Tibial nerve (tissue), 4 donors: ENCODE measurements around the gene ZNF841. TPM values are rescaled to one million over a fixed set of nuclear protein-coding genes. Genes with fewer than 3 reads are reported as not detected.
"Not testable (repeated sequence)": the region's sequence is repeated elsewhere in the genome, so short reads cannot be mapped to it uniquely, and the experiment has no call there.

ENCODE experiments used
- DNase-seq, 2 donors: peaks; one replicate each; pipeline ENCODE4 v3.0.0-alpha.2; 2019; ENCODE audit warnings: low spot score in 2 of 2
- H3K27ac ChIP-seq, 4 donors: fragments of 200-600 bp; sonication (generic) in 3 of 4; one replicate each; pipeline ENCODE4 v1.5.1; 2017 to 2019; ENCODE audit warnings: mild to moderate bottlenecking in 1 of 4
- H3K27me3 ChIP-seq, 2 donors: fragments of 200-600 bp; sonication (generic) in 1 of 2; one replicate each; pipeline versions ENCODE4 v1.5.1 to v1.6.0; 2017 to 2019
- H3K36me3 ChIP-seq, 3 donors: fragments of 200-600 bp; sonication (generic); one replicate each; pipeline ENCODE4 v1.5.1; 2018 to 2019
- H3K4me1 ChIP-seq, 4 donors: fragments of 200-600 bp; sonication (generic) in 3 of 4; one replicate each; pipeline ENCODE4 v1.5.1; 2017 to 2019
- H3K4me3 ChIP-seq, 4 donors: fragments of 200-600 bp; sonication (generic) in 3 of 4; one replicate each; pipeline ENCODE4 v1.5.1; 2017 to 2019; ENCODE audit warnings: mild to moderate bottlenecking in 1 of 4, moderate library complexity in 1 of 4
- H3K9me3 ChIP-seq, 4 donors: fragments of 200-600 bp; sonication (generic) in 3 of 4; one replicate each; pipeline ENCODE4 v1.5.1; 2017 to 2019
- EP300 ChIP-seq, 2 donors: sonication (generic); formaldehyde crosslinking; IDR thresholded peaks; one replicate each; pipeline ENCODE4 v1.6.1; 2017; ENCODE audit warnings: antibody characterized with exemption in 2 of 2, mild to moderate bottlenecking in 1 of 2
- POLR2A ChIP-seq, 2 donors: fragments of 450-650 bp; IDR thresholded peaks; one replicate each; pipeline ENCODE4 v1.6.1; 2017; ENCODE audit warnings: antibody characterized with exemption in 2 of 2, mild to moderate bottlenecking in 2 of 2, moderate library complexity in 2 of 2
- WGBS, 2 donors: methylation state at CpG; one replicate each; pipeline ENCODE4 v1.1.5; 2018; 5-methylcytosine and 5-hydroxymethylcytosine counted together
- small RNA-seq: library from RNA; depleted of rRNA; stranded (forward); fragments of <200 nt; gene quantifications from one replicate; pipeline ENCODE3, GENCODE V24; 2016
- total RNA-seq, 4 donors: library from RNA; depleted of rRNA; stranded (reverse); fragments of >200 nt; gene quantifications; one replicate each; pipeline ENCODE4 v1.1.0, GENCODE V29; 2016
- TF ChIP-seq, protein P1 (sequence below), 5 experiments: fragments of 200-600 bp in 3 of 5; fragments of 450-650 bp in 2 of 5; sonication (generic) in 3 of 5; IDR thresholded peaks; one replicate each; pipeline ENCODE4 v1.5.1; 2016 to 2019; ENCODE audit warnings: antibody characterized with exemption in 5 of 5, mild to moderate bottlenecking in 3 of 5, moderate library complexity in 2 of 5

Gene ZNF841
- total RNA-seq, 4 donors from 2014 or later: 12.0 to 34.8 (median 25.7) TPM

GRCh38 chr19:52028027-52028779 lies 67.4 kb downstream of the ZNF841 start, which contains the start of gene ZNF614:
ZNF614 (minus strand) TSS chr19:52028379; CDS start chr19:52025745, 2,634 bp downstream.
- Histone ChIP-seq H3K27me3 (no peaks in the 10 kb centered on the region), H3K9me3 (peaks cover 0 to 72% (median 21%) of the 10 kb centered on the region in 4 donors), H3K4me3 (peak within 1 kb of the TSS; percentile 69 to 81 (median 76)), H3K27ac (peak within 1 kb of the TSS; percentile 81 to 97 (median 90)), H3K4me1 (peaks cover 3 to 20% (median 7%) of the 10 kb centered on the region in 4 donors), H3K36me3 (peaks cover 4 to 64% (median 28%) of the 10 kb centered on the region in 3 donors)
- TF ChIP-seq POLR2A (IDR thresholded peaks at IDR 0.05): peak in 1 of 2 donors; percentile 10
- peak; percentile 74 to 80 for TF ChIP-seq EP300 (IDR thresholded peaks at IDR 0.05)
- TF ChIP-seq, protein P1, sequence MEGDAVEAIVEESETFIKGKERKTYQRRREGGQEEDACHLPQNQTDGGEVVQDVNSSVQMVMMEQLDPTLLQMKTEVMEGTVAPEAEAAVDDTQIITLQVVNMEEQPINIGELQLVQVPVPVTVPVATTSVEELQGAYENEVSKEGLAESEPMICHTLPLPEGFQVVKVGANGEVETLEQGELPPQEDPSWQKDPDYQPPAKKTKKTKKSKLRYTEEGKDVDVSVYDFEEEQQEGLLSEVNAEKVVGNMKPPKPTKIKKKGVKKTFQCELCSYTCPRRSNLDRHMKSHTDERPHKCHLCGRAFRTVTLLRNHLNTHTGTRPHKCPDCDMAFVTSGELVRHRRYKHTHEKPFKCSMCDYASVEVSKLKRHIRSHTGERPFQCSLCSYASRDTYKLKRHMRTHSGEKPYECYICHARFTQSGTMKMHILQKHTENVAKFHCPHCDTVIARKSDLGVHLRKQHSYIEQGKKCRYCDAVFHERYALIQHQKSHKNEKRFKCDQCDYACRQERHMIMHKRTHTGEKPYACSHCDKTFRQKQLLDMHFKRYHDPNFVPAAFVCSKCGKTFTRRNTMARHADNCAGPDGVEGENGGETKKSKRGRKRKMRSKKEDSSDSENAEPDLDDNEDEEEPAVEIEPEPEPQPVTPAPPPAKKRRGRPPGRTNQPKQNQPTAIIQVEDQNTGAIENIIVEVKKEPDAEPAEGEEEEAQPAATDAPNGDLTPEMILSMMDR (IDR thresholded peaks at IDR 0.05): peak in 1 of 5 experiments; percentile 5
- WGBS, 2 donors: 0% methylated on average over 17 to 48 of the region's 53 CpGs
- peak; percentile 58 to 73 for DNase-seq

- not testable (repeated sequence) for H3K4me3 ChIP-seq
These were observed 69.1 kb downstream of the ZNF841 start for GRCh38 chr19:52026255-52026990.

DNA sequence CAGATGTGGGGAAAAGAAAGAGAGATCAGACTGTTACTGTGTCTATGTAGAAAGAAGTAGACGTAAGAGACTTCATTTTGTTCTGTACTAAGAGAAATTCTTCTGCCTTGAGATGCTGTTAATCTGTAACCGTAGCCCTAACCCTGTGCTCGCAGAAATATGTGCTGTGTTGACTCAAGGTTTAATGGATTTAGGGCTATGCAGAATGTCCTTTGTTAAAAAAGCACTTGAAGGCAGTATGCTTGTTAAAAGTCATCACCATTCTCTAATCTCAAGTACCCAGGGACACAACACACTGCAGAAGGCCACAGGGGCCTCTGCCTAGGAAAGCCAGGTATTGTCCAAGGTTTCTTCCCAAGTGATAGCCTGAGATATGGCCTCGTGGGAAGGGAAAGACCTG lies 71.1 kb downstream of the ZNF841 start:
- peaks cover 4 to 76% (median 55%) of the 10 kb centered on the region in 3 donors for H3K36me3 ChIP-seq
- peaks cover 0 to 73% (median 26%) of the 10 kb centered on the region in 4 donors for H3K9me3 ChIP-seq
- DNase-seq, H3K27me3 ChIP-seq, H3K4me3 ChIP-seq, H3K27ac ChIP-seq: not testable (repeated sequence)
- peaks cover 3 to 20% (median 7%) of the 10 kb centered on the region in 4 donors for H3K4me1 ChIP-seq
- 90 to 96% methylated on average over 4 of the region's 4 CpGs for WGBS, 2 donors

More at GRCh38 chr19:52026255-52026990, 69.1 kb downstream of the ZNF841 start:
- Histone ChIP-seq H3K36me3 (peaks cover 4 to 67% (median 45%) of the 10 kb centered on the region in 3 donors), H3K4me1 (peaks cover 3 to 20% (median 7%) of the 10 kb centered on the region in 4 donors), H3K9me3 (peaks cover 0 to 72% (median 18%) of the 10 kb centered on the region in 4 donors)
- H3K27ac ChIP-seq, DNase-seq, H3K27me3 ChIP-seq: not testable (repeated sequence)
- 77 to 87% methylated on average over 15 of the region's 15 CpGs for WGBS, 2 donors

DNA sequence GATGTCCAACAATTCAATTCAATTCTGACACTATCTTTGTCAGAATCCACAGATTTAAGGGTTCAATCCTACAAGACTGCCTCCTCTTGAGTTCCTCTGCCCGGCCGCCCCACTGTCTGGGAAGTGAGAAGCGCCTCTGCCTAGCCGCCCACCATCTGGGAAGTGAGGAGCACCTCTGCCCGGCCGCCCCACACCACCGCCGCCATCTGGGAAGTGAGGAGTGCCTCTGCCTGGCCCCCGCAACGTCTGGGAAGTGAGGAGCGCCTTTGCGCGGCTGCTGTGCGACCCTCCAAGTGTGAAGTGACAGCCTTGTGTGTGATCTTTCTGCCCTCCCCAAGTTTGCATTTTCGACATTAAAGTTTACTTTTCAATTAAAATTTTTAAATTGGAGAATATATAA lies 73.4 kb downstream of the ZNF841 start:
- WGBS, 2 donors: 98% methylated on average over 15 of the region's 15 CpGs
- Histone ChIP-seq H3K27me3 (no peaks in the 10 kb centered on the region), H3K9me3 (peaks cover 0 to 96% (median 36%) of the 10 kb centered on the region in 4 donors), H3K36me3 (peaks cover 5 to 99% (median 69%) of the 10 kb centered on the region in 3 donors), H3K27ac (no peak overlapping the region), H3K4me3 (no peak overlapping the region), H3K4me1 (peaks cover 0 to 9% (median 3%) of the 10 kb centered on the region in 4 donors)
- no peak for DNase-seq
- TF ChIP-seq, protein P1 (IDR thresholded peaks at IDR 0.05): no peak
- TF ChIP-seq EP300 (IDR thresholded peaks at IDR 0.05) (no peak), POLR2A (IDR thresholded peaks at IDR 0.05) (no peak)

- no peak for TF ChIP-seq POLR2A (IDR thresholded peaks at IDR 0.05)
- TF ChIP-seq, protein P1 (IDR thresholded peaks at IDR 0.05): no peak
- TF ChIP-seq EP300 (IDR thresholded peaks at IDR 0.05): no peak
- Histone ChIP-seq H3K4me3 (no peak overlapping the region), H3K4me1 (no peaks in the 10 kb centered on the region), H3K27ac (no peak overlapping the region), H3K9me3 (peaks cover 3 to 100% (median 41%) of the 10 kb centered on the region in 4 donors), H3K27me3 (no peaks in the 10 kb centered on the region), H3K36me3 (peaks cover 10 to 100% (median 81%) of the 10 kb centered on the region in 3 donors)
- WGBS, 2 donors: 93 to 97% methylated on average over 4 of the region's 4 CpGs
- DNase-seq: no peak
These were observed 75.1 kb downstream of the ZNF841 start for GRCh38 chr19:52020506-52020905.

Small RNAs within 50 kb of the gene (small RNA-seq; reads per million reads assigned to genes)
- not detected for gene RPL37P23

Other genes with a start within 250 kb of the ZNF841 start
- 10 to 100 TPM; 14.5 to 27.6 (median 21.2) TPM for gene ZNF577, start 207.8 kb downstream of the ZNF841 start, total RNA-seq
- 10 to 100 TPM; 11.4 to 16.8 (median 12.1) TPM for gene ZNF649, start 190.7 kb downstream of the ZNF841 start, total RNA-seq
- 1 to 10 TPM; 5.9 to 8.5 (median 7.5) TPM for gene ZNF613, start 168.3 kb downstream of the ZNF841 start, total RNA-seq
- gene ZNF350, start 108.9 kb downstream of the ZNF841 start, total RNA-seq: 10 to 100 TPM in 2 of 4 donors, 1 to 10 TPM in 2; 7.2 to 16.7 (median 9.9) TPM
- gene ZNF615, start 87.6 kb downstream of the ZNF841 start, total RNA-seq: 10 to 100 TPM; 15.3 to 29.6 (median 21.6) TPM
- 1 to 10 TPM; 4.7 to 8.3 (median 6.0) TPM for gene ZNF614, start 67.4 kb downstream of the ZNF841 start, total RNA-seq
- gene ZNF432, start 46.9 kb downstream of the ZNF841 start, total RNA-seq: 10 to 100 TPM in 3 of 4 donors, 1 to 10 TPM in 1; 9.3 to 18.8 (median 14.2) TPM
- 10 to 100 TPM in 2 of 4 donors, 1 to 10 TPM in 2; 5.4 to 18.0 (median 8.7) TPM for gene ZNF616, start 44.2 kb upstream of the ZNF841 start, total RNA-seq
- 10 to 100 TPM in 2 of 4 donors, 1 to 10 TPM in 2; 7.1 to 17.1 (median 9.8) TPM for gene ZNF836, start 75.9 kb upstream of the ZNF841 start, total RNA-seq
- 100 to 1,000 TPM; 145 to 176 (median 166) TPM for gene PPP2R1A, start 94.3 kb upstream of the ZNF841 start, total RNA-seq
- gene ZNF766, start 173.8 kb upstream of the ZNF841 start, total RNA-seq: 10 to 100 TPM in 1 of 4 donors, 1 to 10 TPM in 3; 7.7 to 11.4 (median 9.0) TPM
- 10 to 100 TPM in 1 of 4 donors, 1 to 10 TPM in 3; 3.3 to 11.8 (median 6.4) TPM for gene ZNF480, start 201.4 kb upstream of the ZNF841 start, total RNA-seq
- 1 to 10 TPM; 2.7 to 7.2 (median 3.3) TPM for gene ZNF610, start 240.5 kb upstream of the ZNF841 start, total RNA-seq